Midbrain (tissue), 1 donor: Measurements from ENCODE around the gene POLR3A.
"Not testable (repeated sequence)": the region's sequence is repeated elsewhere in the genome, so short reads cannot be mapped to it uniquely, and the experiment has no call there.

ENCODE experiments used
- DNase-seq: peaks from one replicate; lab custom pipeline; 2025; lab: John Stamatoyannopoulos, UW

Gene POLR3A

DNA sequence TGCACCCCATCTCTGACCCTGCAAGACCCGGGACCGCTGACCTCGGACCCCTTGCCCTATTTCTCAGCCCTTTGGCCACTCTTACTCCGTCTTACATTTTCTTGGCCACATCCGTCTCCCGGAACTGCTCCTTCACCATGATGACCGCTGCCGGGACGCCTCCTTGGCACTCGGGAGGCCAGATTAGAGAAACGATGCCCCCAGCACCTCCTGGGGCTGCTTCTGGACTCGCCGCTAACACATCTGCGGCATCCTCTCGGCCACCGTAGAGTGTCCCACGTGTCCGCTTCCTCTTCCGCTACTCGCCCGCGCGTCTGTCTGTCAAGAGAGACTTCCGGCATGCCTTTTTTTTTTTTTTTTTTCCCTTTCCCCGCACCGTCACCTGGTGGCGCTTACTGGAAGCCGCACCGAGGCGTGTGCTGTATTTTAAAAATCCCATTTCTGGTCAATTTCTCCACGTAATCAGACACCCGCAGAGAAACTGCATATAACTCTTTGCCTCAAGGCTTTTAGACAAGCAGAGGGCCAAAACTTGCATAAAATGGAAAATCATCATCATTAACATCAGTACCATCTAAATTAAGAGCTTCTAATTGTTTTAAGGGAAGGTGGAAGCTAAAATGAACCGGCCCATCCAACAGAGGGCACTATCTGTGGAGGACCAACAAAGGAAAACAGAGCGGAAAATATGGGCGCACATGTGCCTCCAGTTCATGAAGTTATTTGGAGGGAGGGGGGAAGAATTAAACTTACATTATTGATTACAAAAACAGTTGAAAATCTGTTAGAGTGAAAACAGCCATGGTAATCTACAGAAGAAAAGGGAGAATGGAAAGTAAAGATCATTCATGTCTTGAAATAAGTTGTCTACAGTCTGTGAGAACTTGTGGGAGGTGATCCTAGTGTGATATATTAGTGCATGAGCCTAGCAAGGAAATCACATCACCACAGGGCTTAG, at the start of gene POLR3A:
Gene POLR3A (minus strand): TSS at position 247 of the 958 bp plus-strand sequence. CDS start 108 bp downstream, at position 139.
- peak; percentile 90 for DNase-seq

DNA sequence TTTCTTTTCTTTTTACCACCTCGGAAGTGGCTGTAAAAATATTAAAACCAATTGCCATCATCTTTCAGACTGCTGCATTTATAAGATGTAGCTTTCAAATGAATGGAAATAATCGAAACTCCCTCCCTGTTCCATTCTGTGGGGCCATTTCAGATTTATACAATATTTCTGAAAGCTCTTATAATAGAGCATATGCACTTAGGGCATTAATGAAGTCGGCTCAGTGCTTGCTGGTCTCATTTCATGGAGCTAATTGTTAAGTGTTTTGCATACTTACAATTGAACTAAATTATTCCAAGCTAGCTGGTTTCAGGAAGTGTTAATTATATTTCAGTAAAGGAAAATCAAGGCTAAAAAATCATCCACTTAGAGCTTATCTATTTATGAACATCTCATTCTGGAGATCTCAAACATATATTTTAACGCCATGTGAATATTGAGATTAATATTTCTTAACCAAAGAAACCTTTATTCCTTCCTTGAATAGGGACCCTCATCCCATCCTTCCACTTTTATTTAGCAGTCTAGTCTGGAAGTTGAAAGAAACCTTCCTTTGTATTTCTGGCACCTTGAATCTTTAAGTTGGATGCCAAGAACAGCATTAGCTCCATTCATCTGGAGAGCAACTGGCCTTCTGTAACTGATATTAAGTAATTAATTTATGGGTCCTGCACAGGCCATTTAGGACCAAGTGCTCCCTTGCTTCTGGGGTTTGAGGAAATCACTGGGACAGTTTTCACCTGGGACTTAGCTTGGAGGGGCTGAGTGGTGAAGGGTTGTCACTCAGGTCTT, 49.4 kb upstream of the POLR3A start:
- DNase-seq: no peak

DNA sequence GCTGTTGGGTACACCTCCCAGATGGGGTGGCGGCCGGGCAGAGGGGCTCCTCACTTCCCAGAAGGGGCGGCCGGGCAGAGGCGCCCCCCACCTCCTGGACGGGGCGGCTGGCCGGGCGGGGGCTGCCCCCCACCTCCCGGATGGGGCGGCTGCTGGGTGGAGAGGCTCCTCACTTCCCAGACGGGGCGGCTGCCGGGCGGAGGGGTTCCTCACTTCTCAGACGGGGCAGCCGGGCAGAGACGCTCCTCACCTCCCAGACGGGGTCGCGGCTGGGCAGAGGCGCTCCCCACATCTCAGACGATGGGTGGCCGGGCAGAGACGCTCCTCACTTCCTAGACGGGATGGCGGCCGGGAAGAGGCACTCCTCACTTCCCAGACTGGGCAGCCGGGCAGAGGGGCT, 46.5 kb upstream of the POLR3A start:
- DNase-seq: not testable (repeated sequence)

DNA sequence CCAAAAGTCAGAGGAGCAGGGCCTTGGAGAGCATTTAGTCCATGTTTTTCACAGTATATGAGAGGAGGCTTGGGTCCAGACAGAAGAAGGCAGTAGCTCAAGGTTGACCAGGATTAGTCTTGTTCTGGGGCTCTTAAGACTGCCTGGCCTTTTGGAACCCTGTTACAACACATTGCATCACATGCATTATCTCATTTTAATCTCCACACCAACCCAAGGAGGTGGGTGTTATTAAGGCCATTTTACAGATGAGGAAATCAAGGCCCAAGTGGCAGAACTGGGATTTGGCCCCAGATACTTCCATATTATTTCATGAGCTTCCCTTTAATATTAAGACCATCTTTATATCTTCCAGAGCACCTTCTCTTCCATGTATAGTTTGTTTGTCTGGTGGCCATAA, 43.2 kb upstream of the POLR3A start:
- DNase-seq: no peak

DNA sequence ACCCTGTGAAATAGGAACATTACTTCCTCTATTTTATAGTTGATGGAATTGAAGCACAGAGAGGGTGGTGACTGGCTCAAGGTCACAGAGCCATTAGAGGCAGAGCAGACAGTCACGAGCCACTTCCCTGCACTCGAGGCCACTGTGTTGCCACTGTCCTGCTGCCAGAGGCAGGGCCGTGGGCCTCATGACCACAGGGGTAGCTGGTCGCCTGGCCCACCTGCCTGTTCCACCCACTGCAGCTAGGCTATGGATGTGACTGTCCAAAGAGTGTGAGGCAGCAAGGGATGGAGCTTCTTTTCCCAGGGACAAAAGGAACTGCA, 42.5 kb upstream of the POLR3A start:
- DNase-seq: no peak

DNA sequence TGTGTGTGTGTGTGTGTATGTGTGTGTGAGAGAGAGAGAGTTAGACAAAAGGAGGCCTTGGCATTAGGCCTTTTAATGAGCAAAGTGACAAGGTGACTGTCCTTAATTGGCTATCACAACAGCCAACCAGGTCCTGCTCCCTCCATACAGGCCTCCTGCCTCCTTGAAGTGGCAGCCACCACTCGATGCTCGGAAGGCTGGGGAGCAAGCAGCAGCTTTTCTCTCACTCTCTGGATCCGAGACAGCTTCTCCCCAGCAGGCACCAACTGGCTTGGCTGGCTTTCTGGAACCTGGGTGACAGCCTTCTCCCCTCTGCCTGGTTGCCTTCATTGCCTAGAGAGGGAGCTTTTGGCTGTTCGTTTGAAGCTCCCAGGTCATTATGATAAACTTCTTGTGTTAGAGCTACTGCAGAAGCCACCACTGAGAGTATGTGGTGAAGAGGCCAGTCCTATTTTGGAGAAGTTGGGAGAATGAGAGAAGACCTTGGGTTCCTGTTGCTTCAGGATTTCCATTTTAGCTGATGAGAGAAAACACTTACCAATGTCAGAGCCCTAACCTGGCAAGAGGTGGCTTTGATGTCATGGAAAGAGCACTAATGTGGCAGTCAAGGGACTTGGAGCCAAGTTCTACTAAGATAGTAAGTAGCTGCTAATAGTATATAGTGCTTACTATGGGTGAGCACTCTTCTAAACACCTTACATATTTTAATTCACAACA, 42.0 kb upstream of the POLR3A start:
- no peak for DNase-seq

DNA sequence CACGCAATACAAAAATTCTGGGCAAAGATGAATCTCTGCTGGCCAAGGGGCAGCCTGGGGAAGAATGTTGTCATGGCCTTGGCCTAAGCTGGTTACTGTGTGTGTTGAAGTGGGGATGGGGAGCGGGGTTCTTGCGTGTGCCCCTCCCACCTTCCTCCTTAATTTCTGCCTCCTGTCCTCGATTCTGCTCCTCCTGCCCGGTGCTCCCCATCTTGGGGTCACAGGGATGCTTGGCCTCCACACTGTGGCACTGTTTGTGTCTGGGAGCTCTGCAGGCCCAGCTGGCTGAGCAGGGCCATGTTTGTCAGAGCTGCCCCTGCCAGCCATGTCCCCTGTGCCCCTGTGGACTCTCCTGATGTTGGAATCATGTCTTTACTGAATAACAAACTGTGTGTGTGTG, 41.4 kb upstream of the POLR3A start:
- no peak for DNase-seq

DNA sequence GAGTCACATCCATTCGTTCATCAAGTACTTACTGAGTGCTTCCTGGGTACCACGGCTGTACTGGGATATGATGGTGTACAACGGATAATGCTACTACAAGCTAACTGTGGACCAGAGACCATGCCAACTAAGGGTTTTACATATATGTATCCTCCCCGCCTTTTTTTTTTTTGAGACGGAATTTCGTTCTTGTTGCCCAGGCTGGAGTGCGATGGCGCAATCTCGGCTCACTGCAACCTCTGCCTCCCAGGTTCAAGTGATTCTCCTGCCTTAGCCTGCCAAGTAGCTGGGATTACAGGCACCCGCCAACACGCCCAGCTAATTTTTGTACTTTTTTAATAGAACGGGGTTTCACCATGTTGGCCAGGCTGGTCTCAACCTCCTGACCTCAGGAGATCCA, 40.7 kb upstream of the POLR3A start:
- DNase-seq: not testable (repeated sequence)

DNA sequence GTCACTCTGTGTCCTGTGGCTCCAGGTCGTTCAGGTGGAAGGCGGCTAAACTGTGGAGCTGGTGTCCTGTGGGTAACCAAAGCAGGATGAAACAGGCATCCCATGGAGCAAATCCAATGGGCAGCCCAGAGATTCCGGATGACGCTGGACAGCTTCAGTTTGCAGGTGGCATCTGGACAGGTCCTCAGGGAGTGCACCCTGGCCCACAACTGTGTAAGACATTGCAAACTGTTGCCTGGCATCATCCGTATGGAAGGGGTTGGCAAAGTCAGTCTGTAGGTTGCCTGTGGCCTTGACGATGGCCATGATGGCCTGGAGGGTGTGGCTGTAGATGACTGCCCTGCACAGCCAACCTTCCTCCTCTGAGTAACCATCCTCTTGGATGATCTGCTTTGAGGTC, 39.8 kb upstream of the POLR3A start:
- DNase-seq: no peak

DNA sequence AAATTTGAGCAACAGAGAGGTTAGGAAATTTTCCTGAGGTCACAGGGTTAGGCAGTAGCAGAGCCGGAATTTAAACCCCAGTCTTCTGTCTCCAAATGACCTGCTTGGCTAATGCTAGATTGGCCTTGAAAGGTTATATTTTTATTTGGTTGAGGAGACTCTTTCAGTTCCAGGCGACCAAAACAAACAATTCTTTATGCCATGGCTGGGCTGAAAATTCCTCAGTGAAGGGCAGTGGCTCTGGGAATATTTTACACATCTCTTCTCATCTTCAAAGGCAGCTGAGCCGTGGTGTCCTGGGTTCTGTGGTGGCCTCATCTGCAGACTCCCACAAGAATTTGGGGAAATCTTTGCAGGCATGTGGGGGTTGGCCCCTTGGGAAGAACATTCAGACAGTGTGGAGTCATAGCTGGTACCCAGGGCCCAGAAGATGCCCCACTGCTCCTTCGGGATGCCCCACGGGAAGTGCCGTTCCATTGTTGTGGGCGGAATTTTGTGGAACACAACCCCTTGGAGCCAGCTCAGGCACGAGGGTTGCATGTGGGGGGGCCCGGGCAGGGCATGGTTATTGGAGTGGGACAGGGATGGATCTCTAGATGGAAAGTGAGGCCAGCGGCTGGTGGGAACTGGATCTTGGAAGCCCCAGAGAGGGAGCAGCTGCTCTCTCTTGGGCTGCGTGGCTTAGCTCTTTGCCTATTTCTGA, 37.6 kb upstream of the POLR3A start:
- no peak for DNase-seq

DNA sequence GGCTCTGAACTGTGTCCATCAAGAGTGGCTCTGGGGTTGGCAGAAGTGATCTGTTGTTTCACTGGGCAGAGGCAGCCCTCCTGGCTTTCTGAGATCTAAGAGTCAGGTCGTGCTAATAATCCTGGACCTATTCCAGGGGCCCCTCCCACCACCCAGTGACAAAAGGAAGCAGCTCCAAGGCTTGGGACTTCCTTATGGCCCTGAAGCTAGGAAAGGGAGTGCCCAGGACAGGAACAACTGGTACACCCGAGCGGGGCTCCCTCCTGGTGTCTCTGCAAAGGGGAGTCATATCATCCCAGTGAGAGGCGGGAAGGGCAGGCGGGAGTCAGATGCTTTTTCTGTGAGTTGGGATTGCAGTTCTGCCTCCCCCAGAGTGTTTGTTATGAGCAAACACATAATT, 36.7 kb upstream of the POLR3A start:
- DNase-seq: no peak

DNA sequence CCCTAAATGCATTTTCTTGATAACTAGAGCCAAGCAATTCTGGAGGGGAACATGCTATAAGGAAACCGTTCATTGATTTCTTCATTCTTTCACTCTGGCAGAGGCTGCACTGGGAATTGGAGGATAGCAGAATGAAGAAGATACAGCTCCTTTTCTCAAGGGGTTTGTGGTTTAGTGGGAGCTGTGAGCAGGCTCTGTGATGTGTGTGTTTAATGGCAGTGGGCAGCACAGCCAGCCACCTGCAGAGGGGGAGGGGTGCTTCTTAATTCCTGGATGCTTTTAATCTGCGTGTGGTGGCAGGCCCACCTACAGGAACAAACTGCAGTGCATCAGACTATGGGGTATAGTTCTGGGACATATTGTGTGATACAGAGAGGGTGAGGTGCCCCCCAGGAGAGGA, 36.3 kb upstream of the POLR3A start:
- no peak for DNase-seq

DNA sequence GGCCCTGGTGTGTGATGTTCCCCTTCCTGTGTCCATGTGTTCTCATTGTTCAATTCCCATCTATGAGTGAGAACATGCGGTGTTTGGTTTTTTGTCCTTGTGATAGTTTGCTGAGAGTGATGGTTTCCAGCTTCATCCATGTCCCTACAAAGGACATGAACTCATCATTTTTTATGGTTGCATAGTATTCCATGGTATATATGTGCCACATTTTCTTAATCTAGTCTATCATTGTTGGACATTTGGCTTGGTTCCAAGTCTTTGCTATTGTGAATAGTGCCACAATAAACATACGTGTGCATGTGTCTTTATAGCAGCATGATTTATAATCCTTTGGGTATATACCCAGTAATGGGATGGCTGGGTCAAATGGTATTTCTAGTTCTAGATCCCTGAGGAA, 35.6 kb upstream of the POLR3A start:
- DNase-seq: not testable (repeated sequence)

DNA sequence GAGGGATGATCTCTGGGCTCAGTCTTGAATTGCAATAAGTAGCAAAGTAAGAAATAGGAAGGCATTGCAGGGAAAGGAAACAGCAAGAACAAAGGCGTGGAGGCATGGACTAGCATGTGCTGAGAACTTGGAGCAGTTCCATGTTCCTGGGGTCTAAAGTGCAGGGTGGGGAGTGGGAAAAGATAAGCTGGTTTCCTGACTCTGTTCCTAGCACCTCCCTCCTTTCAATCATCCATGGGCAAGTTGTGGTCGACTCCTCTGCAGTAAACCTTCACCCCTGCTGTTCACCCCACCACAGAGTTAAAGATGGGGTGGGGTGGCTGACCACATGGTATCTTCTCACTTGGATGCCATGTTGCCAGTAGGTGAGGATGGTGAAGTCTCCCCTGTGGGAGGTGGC, 33.9 kb upstream of the POLR3A start:
- no peak for DNase-seq

DNA sequence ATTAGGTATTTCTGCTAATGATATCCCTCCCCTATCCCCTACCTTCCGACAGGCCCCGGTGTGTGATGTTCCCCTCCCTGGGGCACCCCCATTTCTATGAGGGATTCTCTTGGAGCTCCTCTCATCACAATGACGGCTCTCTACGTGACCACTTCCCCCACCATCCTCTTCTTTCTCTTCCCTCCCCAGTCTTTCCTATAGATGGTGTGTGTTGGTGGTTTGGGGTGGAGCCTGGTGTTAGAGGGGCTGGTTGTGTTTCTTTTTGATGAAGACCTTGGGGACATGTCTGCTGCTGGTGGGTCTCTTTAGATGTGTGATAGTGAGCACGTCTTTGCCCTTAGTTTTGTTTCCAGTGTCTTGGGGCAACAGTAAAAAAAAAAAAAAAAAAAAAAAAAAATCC, 33.0 kb upstream of the POLR3A start:
- DNase-seq: no peak

DNA sequence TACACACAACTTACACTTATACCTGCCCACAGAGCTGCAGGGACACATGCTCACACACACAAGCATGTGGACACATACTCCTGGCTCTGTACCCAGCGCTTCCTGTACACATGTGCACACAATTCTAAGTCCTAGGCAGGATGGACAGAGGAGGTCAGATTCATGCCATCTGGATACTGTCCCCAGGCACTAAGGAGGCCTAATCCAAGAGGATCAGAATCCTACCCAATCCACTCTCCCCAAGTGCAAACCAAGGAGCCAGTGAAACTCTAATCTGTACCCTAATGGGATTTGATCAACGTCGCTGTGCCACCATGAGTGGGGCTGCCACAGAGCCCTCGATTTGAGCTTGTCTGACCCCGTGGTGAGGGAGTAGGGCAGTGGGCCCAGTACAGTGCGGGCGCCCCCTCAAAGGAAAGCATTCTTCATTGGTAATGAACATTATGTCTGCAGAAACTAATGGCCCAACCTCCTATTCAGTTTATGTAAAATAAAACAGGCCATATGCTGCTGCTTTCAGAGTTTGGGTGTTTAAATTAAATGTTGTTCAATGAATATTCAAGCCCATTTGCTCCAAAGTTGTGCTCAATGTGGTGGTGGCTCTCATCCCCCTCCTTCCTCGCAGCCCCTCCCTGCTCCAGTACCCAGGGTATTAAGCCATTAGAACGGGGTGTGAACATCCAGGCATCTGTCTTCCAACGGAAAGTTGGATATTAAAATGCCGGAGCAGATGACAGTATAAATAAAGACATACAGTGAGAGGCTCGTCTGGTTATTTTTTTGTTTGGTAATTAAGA, 30.8 kb upstream of the POLR3A start:
- no peak for DNase-seq

DNA sequence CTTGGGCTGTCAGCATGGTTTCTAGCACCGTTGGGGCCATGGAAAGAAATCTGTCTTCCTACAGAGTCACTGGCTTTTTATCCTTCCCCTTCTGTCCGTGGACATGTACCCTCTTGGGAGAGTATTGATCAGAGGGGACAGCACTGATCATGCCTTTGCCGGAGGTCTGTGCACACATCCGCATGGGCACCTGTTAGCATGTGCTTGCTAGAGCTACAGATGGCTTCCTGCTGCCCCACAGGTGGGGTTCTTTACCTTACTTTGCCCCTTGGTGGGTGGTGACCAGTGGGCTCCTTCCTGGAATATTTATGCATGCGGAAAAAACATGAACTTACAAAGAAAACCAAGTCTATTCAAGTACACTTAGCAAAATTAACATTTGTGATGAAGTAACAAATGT, 29.2 kb upstream of the POLR3A start:
- DNase-seq: no peak

DNA sequence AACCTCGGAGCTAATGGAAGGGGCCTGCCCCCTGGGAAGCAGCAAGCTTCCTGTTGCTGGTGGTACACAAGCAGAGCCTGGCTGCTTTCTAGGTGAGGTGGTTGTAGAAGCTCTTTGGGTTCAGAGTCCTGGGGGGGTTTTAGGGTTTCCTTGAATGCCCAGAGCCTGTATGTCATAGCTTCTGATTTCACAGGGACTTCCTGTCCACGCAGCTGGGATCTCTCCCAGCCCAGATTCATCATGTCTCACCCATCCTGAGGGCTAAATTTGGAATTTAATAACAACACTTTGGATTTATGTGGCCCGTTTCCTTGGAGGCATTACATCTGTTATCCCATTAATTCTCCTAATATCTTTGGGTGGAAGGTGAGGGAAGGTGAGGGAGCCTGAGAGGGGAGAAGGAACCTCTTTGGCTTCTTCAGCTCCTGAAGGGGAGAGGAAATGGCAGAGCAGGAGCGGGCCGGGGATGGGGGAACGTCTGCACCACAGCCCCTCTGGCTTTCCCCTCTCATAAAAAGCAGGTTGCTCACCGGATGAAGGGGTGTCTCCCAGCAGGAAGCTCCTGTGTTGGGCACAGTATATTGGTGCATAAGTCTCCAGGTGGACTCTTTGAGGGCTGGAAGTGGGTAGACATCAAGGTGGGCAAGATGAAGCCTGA, 24.0 kb upstream of the POLR3A start:
- DNase-seq: no peak

DNA sequence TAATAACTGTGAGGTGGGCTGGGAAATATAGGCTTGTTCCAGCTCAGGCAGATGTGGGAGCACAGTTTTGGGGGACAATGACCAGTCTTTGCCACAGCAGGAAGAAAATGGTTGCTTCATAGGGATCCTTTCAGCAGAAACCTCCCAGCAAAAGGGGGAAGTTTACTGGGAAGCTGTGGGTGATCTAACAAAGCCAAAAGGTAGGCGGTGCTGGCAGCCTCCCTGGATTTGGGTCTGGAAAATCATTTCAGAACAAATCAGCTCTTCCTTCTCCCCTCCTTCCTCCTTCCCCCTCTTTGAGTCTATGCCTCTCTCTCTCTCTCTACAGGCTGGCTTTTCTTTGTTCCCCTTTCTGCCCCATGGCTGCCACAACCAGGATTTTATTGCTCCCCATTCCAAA, 20.5 kb upstream of the POLR3A start:
- no peak for DNase-seq

DNA sequence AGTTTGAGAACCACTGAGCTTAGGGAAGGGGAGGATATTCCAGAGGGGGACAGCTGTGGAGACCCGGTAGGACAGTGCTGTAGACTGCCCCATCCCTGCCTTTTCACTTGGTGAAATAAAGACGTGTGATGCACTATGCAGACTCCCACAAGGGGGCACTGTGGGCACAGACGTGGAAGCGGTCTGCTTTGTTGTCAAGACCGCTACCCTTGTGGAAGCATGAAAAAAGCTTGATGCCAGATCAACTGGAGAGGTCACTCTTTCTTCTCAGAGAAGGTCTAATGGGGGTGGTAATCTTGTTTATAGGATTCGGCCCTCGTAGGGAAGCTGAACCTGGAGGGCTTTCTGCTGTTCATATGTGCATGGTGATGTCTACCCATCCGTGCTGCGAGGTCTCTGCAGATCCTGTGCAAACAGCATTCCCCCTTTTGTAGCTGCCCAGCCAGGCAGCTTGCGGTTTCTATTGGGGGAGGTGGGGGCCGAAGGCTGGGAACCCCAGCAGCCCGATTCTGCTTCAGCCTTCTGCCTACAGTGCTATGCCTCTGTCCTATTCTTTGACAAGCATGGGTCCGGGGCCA, 18.1 kb upstream of the POLR3A start:
- DNase-seq: peak; percentile 88
